ENCODE data around the gene COL18A1. TPM values are rescaled to one million over a fixed set of nuclear protein-coding genes. Genes with fewer than 3 reads are reported as not detected.

The COL18A1 gene
- total RNA-seq, 1 experiment from 2014 or later = 676 TPM

DNA sequence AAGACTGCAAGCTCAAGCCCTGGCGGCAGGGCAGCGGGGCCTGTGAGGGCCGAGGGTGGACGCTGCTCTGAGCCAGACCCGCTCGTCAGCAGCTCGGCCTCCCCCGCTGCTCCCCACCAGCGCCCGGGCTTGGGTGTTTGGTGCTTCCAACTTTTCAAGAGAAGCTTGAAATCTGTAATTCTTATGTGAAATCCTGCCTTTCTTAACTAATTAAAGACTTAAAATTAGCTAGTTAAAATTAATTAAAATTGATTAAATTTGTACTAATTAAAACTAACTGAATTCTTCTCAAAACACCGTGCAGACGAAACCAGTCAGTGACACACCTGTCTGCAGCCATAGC is 151.3 kb downstream of the COL18A1 start:
- H3K27ac ChIP-seq (ENCODE audit: low read length) = no peak overlapping the region
- H3K27me3 ChIP-seq (ENCODE audit: control insufficient read depth, insufficient read depth, low read length) = no peaks in the 10 kb centered on the region
- BruUV-seq (replicated peaks) = no TSS peak
- peaks cover 2% of the 10 kb centered on the region for H3K4me1 ChIP-seq (ENCODE audit: control insufficient read depth, insufficient read depth, low read length)
- DNase-seq (ENCODE audit: low read depth, low spot score) = no peak
- ATAC-seq = no peak
- in situ Hi-C loops (cut with HindIII; ENCODE audit: low pct_unique_long_range_greater_than_20kb, low sequenced_read_pairs) (no loop called here), intact Hi-C loops (cut with micrococcal nuclease; ENCODE audit: unreplicated experiment) (loop anchor here (2.0 kb wide), 1 partner anchor 41 kb away; no protein-coding TSS in a partner anchor)
- no peaks in the 10 kb centered on the region for H3K9me3 ChIP-seq (ENCODE audit: control insufficient read depth, insufficient read depth, low read depth, low read length)
- H3K4me3 ChIP-seq (ENCODE audit: low read depth in 2 of 2, low read length in 2 of 2) = peak overlapping the region; percentile 47 to 54; a peak in 2 of 4 replicates
- ChIA-PET POLR2A (interaction anchor here (0.7 kb wide), 2 partner anchors 42 to 331 kb away, joined by 11 to 12 read pairs; no protein-coding TSS in a partner anchor), CTCF (interaction anchor here (0.6 to 1.6 kb wide), 15 partner anchors 28 to 643 kb away, joined by 3 to 12 read pairs (median 5); no protein-coding TSS in a partner anchor)
- H3K36me3 ChIP-seq (ENCODE audit: control insufficient read depth, insufficient read depth, low read length) = no peaks in the 10 kb centered on the region
- TF ChIP-seq, protein P1, sequence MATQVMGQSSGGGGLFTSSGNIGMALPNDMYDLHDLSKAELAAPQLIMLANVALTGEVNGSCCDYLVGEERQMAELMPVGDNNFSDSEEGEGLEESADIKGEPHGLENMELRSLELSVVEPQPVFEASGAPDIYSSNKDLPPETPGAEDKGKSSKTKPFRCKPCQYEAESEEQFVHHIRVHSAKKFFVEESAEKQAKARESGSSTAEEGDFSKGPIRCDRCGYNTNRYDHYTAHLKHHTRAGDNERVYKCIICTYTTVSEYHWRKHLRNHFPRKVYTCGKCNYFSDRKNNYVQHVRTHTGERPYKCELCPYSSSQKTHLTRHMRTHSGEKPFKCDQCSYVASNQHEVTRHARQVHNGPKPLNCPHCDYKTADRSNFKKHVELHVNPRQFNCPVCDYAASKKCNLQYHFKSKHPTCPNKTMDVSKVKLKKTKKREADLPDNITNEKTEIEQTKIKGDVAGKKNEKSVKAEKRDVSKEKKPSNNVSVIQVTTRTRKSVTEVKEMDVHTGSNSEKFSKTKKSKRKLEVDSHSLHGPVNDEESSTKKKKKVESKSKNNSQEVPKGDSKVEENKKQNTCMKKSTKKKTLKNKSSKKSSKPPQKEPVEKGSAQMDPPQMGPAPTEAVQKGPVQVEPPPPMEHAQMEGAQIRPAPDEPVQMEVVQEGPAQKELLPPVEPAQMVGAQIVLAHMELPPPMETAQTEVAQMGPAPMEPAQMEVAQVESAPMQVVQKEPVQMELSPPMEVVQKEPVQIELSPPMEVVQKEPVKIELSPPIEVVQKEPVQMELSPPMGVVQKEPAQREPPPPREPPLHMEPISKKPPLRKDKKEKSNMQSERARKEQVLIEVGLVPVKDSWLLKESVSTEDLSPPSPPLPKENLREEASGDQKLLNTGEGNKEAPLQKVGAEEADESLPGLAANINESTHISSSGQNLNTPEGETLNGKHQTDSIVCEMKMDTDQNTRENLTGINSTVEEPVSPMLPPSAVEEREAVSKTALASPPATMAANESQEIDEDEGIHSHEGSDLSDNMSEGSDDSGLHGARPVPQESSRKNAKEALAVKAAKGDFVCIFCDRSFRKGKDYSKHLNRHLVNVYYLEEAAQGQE (IDR thresholded peaks at IDR 0.05; ENCODE audit: insufficient read depth in 1 of 2, low read depth in 2 of 2, low read length in 1 of 2) = no peak
- TF ChIP-seq POLR2AphosphoS5 (IDR thresholded peaks at IDR 0.05; ENCODE audit: low read depth, low read length) (no peak), TCF7L2 (IDR thresholded peaks at IDR 0.05; ENCODE audit: low read depth, low read length) (no peak), SIN3A (IDR thresholded peaks at IDR 0.05; ENCODE audit: borderline replicate concordance, insufficient read depth, low read depth, low read length) (no peak)
- TF ChIP-seq, protein P2, sequence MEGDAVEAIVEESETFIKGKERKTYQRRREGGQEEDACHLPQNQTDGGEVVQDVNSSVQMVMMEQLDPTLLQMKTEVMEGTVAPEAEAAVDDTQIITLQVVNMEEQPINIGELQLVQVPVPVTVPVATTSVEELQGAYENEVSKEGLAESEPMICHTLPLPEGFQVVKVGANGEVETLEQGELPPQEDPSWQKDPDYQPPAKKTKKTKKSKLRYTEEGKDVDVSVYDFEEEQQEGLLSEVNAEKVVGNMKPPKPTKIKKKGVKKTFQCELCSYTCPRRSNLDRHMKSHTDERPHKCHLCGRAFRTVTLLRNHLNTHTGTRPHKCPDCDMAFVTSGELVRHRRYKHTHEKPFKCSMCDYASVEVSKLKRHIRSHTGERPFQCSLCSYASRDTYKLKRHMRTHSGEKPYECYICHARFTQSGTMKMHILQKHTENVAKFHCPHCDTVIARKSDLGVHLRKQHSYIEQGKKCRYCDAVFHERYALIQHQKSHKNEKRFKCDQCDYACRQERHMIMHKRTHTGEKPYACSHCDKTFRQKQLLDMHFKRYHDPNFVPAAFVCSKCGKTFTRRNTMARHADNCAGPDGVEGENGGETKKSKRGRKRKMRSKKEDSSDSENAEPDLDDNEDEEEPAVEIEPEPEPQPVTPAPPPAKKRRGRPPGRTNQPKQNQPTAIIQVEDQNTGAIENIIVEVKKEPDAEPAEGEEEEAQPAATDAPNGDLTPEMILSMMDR (IDR thresholded peaks at IDR 0.05) = no peak; the same call in 1 of the 2 replicates

DNA sequence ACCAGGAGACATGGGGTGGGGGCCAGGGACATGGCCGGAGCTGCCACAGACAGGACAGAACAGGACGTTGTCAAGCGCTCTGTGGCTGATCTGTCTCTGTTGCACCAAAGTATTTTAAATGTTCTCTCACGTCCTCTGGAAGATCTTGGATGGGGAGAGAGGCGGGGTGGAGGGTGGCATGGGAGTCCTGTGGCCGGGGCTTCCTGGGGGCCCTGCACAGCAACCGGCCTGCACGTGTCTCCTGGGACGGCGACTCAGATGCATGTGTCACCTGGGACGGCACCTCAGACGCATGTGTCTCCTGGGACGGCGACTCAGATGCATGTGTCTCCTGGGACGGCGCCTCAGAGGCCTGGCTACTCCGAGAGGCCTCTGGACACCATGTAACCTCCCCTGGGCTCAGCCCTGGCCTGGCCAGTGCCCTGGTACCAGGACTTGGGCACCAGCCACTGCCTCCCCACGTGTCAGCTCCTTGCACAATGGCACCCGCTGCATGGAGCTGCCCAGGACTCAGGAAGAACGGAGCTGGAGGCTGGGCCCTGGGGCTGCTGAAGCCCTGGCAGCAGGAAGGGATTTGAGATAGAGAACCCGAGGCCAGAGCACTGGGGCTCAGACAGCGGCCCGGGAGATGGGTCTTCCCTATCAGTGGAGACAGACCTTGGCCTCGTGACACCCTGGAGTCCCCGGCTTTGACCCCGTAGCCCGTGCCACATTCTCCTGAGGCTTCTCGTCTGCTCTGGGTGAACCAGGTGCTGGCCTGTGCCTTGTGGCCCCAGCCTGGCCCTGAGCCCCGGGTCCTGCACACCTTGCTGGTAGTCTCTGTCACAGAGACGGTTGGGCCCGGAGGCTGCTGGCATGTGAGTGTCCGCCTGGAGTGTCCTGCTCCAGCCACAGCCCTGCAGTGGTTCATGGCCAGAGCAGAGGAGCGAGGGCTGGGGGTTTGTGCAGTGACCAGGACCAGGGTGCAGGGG is 152.0 kb downstream of the COL18A1 start:
- no TSS peak for BruUV-seq (replicated peaks)
- in situ Hi-C loops (cut with HindIII; ENCODE audit: low pct_unique_long_range_greater_than_20kb, low sequenced_read_pairs) = no loop called here
- Histone ChIP-seq H3K36me3 (ENCODE audit: control insufficient read depth, insufficient read depth, low read length) (no peaks in the 10 kb centered on the region), H3K9me3 (ENCODE audit: control insufficient read depth, insufficient read depth, low read depth, low read length) (no peaks in the 10 kb centered on the region), H3K27ac (ENCODE audit: low read length) (no peak overlapping the region), H3K4me1 (ENCODE audit: control insufficient read depth, insufficient read depth, low read length) (no peaks in the 10 kb centered on the region), H3K4me3 (ENCODE audit: low read depth in 2 of 2, low read length in 2 of 2) (no peak overlapping the region), H3K27me3 (ENCODE audit: control insufficient read depth, insufficient read depth, low read length) (no peaks in the 10 kb centered on the region)
- CTCF ChIA-PET = interaction anchor here (0.6 to 1.6 kb wide), 15 partner anchors 27 to 642 kb away, joined by 3 to 12 read pairs (median 5); no protein-coding TSS in a partner anchor
- intact Hi-C loops (cut with micrococcal nuclease; ENCODE audit: unreplicated experiment) = loop anchor here (2.0 kb wide), 1 partner anchor 40 kb away; no protein-coding TSS in a partner anchor
- TF ChIP-seq SIN3A (IDR thresholded peaks at IDR 0.05; ENCODE audit: borderline replicate concordance, insufficient read depth, low read depth, low read length) = no peak
- TF ChIP-seq POLR2AphosphoS5 (IDR thresholded peaks at IDR 0.05; ENCODE audit: low read depth, low read length) = no peak
- TF ChIP-seq, protein P1 (IDR thresholded peaks at IDR 0.05; ENCODE audit: insufficient read depth in 1 of 2, low read depth in 2 of 2, low read length in 1 of 2) = no peak
- TF ChIP-seq, protein P2 (IDR thresholded peaks at IDR 0.05) = no peak
- TF ChIP-seq TCF7L2 (IDR thresholded peaks at IDR 0.05; ENCODE audit: low read depth, low read length) = no peak
- POLR2A ChIA-PET = interaction anchor here (0.7 kb wide), 2 partner anchors 41 to 330 kb away, joined by 11 to 12 read pairs; no protein-coding TSS in a partner anchor
- ATAC-seq = no peak
- DNase-seq (ENCODE audit: low read depth, low spot score) = no peak

Data from Panc1 (cell line).